Skin of body (tissue), 3 donors: Measurements from ENCODE around the gene FRMD6. TPM values are rescaled to one million over a fixed set of nuclear protein-coding genes. Genes with fewer than 3 reads are reported as not detected.

ENCODE experiments used
- DNase-seq: peaks from one replicate; lab custom pipeline; 2025; lab: John Stamatoyannopoulos, UW
- small RNA-seq: library from RNA; depleted of rRNA; stranded (forward); fragments of <200 nt; gene quantifications from one replicate; pipeline ENCODE3, GENCODE V24; 2014; ENCODE audit warnings: low replicate concordance
- total RNA-seq: library from RNA; depleted of rRNA; stranded (reverse); fragments of >200 nt; gene quantifications from one replicate; pipeline ENCODE4 v1.2.3, GENCODE V29; 2014

FRMD6 gene
- total RNA-seq, 1 donor from 2014 or later: 109 TPM

DNA sequence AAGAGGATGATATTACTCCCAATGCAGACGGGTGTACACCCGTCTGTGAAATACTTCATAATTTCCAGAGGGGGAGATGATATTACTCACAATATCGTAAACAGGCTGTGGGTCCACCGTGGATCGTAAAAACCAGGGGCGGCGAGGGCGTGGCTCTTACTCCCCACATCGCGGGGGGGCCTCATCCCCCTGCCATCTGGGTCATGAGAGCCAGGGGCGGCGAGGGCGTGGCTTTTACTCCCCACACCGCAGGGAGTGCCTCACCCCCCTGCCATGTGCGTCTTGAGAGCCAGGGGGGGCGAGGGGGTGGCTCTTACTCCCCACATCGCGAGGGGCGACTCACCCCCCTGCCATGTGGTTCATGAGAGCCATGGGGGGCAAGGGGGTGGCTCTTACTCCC lies 122.5 kb downstream of the FRMD6 start:
- DNase-seq: no peak

DNA sequence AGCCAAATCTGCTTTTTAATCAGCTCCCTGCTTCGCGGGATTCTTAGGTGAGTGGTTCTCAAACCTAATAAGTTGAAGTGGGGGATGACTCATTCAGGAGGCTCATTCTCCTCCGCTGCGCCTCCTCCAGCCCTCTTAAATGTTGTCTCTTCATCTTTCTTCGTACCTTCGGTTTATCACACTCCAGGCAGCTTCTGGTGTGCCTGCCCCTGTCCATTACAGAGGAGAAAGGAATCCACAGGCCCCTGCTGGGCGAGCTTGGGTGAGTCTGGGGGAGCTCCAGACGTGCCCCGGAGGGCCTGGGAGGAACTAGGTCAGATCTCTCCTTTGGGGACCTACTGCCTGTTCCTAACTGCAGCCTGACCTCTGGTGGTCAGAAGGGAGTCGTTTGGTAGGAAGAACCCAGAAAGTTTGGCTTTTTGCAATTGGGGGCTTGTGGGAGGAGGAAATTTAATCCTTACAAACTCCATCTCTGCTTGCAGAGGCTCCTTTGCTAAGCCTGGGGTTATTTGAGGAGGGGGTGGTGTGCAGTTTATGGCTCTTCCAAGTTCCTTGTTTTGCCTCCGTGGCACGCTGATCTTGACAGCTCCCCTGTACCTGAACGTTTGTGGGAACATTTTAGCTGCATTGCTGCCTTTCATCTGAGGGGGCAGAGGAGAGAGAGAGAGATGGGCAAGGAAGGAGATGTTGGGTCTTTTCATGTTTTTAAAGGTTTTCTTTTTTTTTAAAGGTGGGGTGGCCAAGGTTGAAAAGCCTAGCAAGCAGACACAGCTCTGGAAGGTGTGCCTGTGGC lies 124.6 kb downstream of the FRMD6 start:
- peak; percentile 28 for DNase-seq

DNA sequence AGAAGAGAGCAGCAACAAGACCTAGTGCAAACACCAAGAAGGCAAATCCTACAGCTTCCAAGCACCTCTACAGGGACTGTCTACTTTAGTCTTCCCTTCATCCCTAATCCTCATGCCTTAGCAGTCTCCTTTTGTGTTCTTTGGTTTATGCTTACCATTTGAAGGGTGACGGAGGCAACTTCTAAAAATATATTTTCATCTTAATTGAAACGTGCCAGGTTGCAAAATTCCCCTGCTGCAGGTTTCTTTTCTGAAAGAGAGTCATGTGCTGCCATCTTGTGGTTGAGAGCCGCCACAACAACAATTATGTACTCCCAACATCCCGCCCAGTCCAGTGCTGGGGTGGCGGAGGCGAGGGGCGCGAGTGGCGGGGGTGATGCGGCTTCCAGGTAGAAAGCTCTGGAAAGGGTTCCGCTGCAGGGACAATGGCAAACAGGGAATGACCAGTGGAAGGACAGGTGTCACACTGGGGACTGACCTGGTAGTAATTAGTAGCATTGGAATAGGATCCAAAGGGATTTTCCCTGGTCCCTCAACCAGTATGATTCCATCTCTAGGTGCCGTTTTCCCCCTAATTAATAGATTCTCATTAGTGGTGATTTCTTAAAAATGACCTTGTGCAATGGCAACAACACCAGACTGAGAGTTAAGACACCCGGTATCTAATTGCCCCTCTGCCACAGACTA lies 128.4 kb downstream of the FRMD6 start:
- no peak for DNase-seq

Small RNAs within 50 kb of the gene (small RNA-seq; reads per million reads assigned to genes)
- not detected for gene OR7E159P
- gene RNA5SP385: not detected
- not detected for gene RNU6-301P

Other genes starting within 250 kb of the FRMD6 start
- gene GNG2, start 208.7 kb downstream of the FRMD6 start, total RNA-seq: 37.5 TPM